GM12872 (cell line): ENCODE data around the gene WDR86.

ENCODE experiments used
- TF ChIP-seq, protein P1 (sequence below): IDR thresholded peaks from 3 replicates; pipeline ENCODE4 v1.5.1; 2011; ENCODE audit warnings: low read depth, mild to moderate bottlenecking, low read length, moderate library complexity; ENCODE audit not compliant: insufficient read depth

Gene WDR86

DNA sequence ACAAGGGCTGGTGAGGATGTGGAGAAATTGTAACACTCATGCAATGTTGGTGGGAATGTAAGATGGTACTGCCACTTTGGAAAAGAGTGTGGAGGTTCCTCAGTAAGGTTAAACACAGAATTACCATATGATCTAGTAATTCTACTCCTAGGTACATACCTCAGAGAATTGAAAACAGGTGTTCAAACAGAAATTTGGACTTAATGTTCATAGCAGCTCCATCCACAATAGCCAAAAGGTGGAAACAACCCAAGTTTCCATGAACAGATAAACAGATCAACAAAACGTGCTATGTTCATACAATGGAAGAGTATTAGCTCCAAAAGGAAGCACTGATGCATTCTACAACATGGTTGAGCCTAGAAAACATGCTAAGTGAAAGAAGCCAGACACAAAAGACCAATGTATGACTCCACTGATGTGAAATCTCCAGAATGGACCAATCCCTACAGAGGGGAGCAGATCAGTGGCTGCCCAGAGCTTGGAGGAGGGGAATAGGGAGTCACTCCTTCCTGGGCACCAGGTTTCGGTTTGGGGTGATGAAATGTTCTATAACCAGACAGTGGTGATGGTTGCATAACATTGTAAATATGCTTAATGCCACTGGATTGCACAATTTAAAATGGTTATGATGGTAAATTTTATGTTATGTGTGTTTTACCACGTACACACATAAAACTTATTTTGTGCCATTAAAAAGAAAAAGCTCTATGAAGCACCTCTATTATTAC, 5.7 kb upstream of the WDR86 start:
- TF ChIP-seq, protein P1, sequence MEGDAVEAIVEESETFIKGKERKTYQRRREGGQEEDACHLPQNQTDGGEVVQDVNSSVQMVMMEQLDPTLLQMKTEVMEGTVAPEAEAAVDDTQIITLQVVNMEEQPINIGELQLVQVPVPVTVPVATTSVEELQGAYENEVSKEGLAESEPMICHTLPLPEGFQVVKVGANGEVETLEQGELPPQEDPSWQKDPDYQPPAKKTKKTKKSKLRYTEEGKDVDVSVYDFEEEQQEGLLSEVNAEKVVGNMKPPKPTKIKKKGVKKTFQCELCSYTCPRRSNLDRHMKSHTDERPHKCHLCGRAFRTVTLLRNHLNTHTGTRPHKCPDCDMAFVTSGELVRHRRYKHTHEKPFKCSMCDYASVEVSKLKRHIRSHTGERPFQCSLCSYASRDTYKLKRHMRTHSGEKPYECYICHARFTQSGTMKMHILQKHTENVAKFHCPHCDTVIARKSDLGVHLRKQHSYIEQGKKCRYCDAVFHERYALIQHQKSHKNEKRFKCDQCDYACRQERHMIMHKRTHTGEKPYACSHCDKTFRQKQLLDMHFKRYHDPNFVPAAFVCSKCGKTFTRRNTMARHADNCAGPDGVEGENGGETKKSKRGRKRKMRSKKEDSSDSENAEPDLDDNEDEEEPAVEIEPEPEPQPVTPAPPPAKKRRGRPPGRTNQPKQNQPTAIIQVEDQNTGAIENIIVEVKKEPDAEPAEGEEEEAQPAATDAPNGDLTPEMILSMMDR = no peak

DNA sequence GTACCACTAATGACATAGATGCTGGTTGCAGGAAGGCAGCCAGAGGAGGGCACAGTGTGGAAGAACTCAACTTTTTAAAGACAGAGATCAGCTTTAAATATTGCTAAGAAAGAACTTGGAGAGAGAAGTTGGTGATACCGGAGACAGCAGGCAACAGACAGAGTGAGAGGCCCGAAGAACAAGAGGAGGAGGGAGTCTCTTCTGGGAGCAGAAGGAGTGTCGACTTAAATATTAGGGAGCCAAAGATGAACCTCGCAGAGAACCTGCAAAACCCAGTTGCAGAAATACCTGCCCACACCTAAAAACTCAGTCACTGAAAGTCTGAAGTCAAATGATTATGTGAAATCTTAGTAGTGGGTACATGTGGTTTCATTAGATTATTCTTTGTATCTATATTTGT, 3.4 kb upstream of the WDR86 start:
- TF ChIP-seq, protein P1 = no peak

DNA sequence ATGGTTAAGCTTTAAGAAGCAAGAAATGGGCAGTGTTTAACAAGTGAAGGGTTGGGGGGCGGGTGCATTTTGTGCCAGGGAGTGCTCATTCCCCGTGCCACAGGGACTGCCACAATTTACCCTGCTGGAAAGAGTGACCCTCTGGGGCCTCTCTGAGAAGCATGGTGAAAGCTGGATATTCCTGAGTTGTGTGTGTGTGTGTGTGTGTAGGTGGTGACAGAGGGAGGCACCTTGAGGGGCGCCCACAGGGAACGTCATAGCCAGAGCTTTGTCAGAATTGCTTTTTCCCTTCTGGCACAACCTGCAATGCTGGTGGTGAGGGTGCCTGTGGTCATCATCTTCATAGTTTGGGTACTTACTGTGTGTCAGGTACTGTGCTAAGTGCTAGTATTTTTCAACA, 2.5 kb upstream of the WDR86 start:
- TF ChIP-seq, protein P1 = no peak

DNA sequence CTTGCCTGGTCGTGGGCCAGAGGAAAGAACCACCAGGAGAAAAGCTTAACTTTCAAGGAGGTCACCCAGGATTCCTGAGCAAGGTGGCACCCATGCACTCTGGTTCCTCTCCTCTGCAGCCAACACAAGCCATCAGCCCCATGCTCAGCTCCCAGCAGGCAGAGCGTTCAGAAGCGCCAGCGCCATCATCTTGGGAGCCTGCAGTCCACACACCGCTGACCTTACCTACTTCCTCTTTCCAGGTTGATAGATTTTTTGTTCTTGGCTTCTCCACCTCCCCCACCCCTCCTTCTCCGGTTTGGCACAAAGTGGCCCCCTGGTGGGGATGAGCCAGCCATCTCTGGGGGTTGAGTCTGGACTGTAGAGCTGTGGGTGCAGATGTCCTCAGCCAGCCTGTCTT, 1.7 kb upstream of the WDR86 start:
- TF ChIP-seq, protein P1 = no peak

DNA sequence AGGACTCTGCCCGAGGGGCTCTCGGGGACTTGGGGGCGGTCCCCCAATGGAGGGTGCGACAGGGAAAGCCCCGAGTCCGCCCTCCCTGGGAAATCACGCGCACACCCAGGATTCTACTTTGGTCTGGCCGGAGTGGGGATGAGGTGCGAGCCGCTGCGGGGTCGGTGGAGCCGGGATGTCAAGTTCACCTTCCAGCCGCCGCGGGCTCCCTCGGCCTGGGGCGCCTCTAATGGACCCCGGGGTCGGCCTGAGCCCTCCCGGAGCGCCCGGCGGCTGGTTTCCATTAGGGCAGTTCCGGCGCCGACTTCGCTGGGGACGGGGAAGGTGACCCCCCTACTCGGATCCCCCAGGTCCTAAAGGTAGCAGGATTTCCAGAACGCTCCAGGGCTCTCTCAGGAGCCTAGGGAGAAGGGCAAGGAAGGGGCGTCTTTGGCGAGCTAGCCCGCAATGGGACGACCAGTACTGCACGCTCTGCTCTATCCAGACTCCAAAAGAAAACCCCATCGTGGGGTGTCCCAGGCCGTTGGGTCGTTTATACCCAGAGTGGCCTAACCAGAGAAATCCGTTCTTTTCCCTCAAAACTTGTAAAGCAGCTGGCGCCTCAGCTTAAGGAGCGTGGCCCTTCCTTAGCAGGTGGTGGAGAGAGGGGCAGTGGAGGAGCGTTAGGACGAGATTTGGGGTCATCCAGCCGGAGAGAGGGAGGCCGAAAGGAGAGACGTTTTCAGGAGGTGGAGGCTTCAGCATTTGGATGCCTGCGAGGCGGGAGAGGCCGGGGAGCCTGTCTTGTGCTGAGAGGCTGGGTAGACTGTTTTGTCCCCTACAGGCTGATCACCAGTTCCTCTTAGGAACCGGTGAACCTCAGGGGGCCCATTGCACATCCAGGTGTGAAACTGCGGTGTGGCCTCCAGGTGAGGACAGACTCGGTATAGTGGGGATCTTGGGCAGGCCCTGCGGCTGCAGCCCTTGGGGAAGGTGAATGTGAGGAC, 860 bp upstream of the WDR86 start:
- TF ChIP-seq, protein P1 = no peak

DNA sequence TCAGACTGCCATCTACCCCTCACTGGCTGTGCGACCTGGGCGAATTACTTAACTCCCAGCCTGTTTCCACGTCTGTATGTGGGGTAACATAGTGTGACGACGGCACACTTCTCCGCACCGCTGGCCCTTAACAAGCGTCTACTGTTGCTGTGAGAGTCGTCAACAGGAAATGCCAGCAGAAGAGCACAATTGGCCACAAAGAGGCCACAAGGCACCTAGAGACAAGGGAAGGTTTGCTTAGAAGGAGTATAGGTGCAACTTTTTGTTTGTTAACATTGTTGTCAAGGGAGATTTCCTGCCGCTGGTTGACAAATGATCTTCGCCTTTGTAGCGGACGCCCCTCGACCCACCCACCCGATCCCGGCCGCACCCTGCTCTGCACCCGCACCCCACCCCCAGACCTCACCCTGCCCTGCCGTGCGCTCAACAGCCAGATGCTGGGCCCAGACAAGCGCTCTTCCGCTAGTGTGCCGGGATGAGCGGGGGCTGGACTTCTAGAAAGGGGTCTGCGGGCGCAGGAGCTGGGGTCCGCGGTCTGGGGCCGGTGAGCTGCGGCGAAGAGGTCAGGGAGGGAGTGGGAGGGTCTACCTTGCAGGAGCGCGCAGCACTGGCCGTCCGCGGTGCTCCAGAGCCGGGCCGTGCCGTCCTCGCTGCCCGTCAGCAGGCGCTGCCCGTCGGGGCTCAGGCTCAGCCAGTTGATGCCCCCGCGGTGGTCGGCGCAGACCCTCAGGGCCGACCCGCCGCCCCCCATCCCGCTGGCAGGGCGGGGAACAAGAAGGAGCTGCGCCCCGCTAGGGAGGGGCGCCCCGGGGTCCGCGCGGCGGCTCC, 785 bp downstream of the WDR86 start:
- TF ChIP-seq, protein P1 = no peak

DNA sequence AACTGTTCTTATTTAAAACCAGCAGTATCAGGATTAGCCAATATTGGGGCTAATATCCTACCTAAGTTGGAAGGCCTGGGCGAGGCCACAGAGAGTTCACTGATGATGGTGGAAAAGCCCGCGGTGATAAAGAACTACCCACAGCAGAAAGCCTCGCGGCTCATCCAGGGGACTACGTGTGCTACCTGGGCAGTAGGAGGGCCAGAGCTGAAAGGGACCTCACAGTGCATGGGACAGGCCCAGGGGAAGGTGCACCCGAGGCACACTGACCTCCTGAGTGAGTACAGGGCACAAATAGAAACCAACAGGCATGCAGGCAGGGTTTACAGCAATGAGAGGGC, 1.4 kb downstream of the WDR86 start:
- TF ChIP-seq, protein P1 = no peak
